Fibroblast of mammary gland (primary cell): ENCODE results near the gene UVRAG.

ENCODE experiments used
- DNase-seq: peaks from one replicate; pipeline ENCODE4 v3.0.0-alpha.2; 2010; ENCODE audit warnings: low read depth
- H3K4me3 ChIP-seq: 2 replicates; pipeline ENCODE4 v1.5.1; 2011; ENCODE audit warnings: low read depth, mild to moderate bottlenecking, low read length, moderate library complexity; ENCODE audit not compliant: control insufficient read depth
- TF ChIP-seq, protein P1 (sequence below): conservative IDR thresholded peaks from 2 replicates; pipeline ENCODE4 v1.5.1; 2011; ENCODE audit warnings: low read depth, low read length, inconsistent platforms; ENCODE audit not compliant: control insufficient read depth, insufficient read depth

UVRAG gene

GRCh38 chr11:76152741-76153570 is 337.9 kb downstream of the UVRAG start:
- H3K4me3 ChIP-seq: peak overlapping the region; percentile 51
- TF ChIP-seq, protein P1, sequence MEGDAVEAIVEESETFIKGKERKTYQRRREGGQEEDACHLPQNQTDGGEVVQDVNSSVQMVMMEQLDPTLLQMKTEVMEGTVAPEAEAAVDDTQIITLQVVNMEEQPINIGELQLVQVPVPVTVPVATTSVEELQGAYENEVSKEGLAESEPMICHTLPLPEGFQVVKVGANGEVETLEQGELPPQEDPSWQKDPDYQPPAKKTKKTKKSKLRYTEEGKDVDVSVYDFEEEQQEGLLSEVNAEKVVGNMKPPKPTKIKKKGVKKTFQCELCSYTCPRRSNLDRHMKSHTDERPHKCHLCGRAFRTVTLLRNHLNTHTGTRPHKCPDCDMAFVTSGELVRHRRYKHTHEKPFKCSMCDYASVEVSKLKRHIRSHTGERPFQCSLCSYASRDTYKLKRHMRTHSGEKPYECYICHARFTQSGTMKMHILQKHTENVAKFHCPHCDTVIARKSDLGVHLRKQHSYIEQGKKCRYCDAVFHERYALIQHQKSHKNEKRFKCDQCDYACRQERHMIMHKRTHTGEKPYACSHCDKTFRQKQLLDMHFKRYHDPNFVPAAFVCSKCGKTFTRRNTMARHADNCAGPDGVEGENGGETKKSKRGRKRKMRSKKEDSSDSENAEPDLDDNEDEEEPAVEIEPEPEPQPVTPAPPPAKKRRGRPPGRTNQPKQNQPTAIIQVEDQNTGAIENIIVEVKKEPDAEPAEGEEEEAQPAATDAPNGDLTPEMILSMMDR: no peak
- no peak for DNase-seq

GRCh38 chr11:76153571-76153923 is 338.5 kb downstream of the UVRAG start:
- TF ChIP-seq, protein P1: no peak
- no peak for DNase-seq
- H3K4me3 ChIP-seq: no peak overlapping the region

- H3K4me3 ChIP-seq: no peak overlapping the region
- DNase-seq: no peak
- TF ChIP-seq, protein P1: no peak
These were observed 340.7 kb downstream of the UVRAG start for GRCh38 chr11:76155500-76156227.

DNA sequence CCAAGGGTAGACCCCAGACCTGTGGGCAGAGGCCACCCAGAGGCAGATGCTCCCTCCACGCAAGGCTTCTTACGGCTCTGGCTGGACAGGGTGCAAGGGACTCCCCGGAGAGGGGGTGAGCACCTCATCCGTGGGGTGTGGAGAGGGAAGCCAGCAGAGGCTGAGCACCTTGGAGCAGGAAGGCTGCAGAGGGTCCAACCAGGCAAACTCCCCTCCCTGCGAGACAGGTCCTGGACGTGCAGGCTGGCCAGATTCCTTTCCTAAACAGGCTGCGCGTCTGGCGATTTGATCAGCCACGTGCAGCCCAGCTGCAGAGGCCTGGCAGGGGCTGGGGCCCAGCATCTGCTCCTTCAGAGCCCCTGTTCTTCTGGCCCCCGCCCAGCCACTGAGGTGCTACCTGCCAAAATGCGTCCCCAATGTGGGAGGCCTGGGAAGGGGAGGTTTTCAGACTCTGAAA is 342.0 kb downstream of the UVRAG start:
- H3K4me3 ChIP-seq: no peak overlapping the region
- TF ChIP-seq, protein P1: no peak
- DNase-seq: no peak

DNA sequence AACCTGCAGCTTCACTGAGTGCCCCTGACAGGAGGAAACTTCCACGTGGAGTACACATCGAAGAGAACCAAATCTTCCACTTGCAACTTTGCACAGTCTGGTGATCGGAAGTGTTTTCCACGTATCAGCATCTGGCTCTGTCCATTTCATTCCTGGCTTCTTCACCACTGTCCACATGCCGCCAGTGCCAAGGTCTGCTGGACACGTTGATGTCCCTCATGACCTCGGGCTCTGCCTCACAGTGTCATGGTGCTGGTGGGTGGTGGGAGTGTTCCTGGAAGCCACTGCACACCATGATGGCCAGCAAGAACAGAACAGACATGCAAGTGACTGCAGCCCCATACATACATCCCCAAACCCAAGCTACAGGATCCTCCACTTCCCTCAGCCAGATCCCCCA is 342.9 kb downstream of the UVRAG start:
- no peak for DNase-seq
- TF ChIP-seq, protein P1: no peak
- no peak overlapping the region for H3K4me3 ChIP-seq

DNA sequence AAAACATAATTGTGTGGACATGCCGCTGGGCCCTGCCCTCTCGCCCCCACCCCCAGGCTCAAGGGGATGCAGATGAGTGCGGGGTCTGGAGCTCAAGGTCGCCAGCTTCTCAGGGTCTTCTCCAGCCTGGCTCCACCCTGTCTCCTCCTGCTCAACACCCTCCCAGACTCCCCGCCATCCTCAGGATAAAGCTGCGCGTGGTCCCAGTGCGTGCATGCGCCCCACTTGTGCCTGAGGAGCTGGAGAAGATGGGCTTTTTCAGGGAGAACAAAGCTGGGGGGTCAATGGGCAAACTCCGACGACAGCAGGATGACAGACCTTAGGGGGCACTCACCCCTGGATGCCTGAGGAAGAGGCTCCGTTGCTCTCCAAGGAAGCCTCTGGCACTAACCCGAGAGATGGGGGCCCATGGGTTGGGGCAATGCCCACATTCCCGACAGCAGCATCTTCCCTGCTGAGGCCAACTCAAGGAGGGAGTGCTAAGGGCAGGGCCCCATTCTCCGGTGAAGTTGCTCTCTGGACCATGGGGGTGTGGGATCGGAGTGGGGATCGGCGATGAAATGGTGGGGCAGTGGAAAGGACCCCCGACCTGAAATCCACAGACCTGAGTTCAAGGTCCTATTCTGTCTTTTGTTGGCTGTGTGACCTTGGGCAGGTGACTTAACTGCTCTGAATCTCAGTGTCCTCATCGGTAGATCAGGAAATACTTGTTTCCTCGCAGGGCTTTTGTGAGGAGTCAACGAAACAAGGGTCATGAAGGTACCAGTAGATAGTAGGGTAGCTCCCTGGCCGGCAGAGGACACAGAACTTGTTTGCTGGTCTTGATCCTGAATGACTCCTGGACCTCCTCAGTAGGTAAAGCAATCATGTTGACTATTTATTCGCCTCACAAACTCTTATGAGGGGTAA is 343.6 kb downstream of the UVRAG start:
- no peak overlapping the region for H3K4me3 ChIP-seq
- TF ChIP-seq, protein P1: no peak
- DNase-seq: no peak
